ENCODE results near the gene FOXL3. TPM values are rescaled to one million over a fixed set of nuclear protein-coding genes. Genes with fewer than 3 reads are reported as not detected.

FOXL3 gene
- total and polyA plus RNA-seq, 8 donors, result not detected

- Histone ChIP-seq H3K4me1 (no peaks in the 10 kb centered on the region), H3K9me3 (no peaks in the 10 kb centered on the region), H3K36me3 (peaks cover 70 to 100% (median 96%) of the 10 kb centered on the region in 4 donors), H3K4me3 (no peak overlapping the region), H3K27ac (no peak overlapping the region), H3K27me3 (no peaks in the 10 kb centered on the region)
- TF ChIP-seq POLR2AphosphoS5 (IDR thresholded peaks at IDR 0.05), result no peak
- no peak for TF ChIP-seq POLR2A (IDR thresholded peaks at IDR 0.05)
- TF ChIP-seq CTCF (IDR thresholded peaks at IDR 0.05), result no peak
- no peak for TF ChIP-seq EP300 (IDR thresholded peaks at IDR 0.05)
- intact Hi-C loops (cut with DNase I; ENCODE audit: low total_unique reads), result no loop called here
- no peak for DNase-seq
- 91 to 95% (median 92%) methylated on average over 31 of the region's 31 CpGs for WGBS, 5 donors
Measured at GRCh38 chr7:254337-255037, 35.5 kb upstream of the FOXL3 start.

DNA sequence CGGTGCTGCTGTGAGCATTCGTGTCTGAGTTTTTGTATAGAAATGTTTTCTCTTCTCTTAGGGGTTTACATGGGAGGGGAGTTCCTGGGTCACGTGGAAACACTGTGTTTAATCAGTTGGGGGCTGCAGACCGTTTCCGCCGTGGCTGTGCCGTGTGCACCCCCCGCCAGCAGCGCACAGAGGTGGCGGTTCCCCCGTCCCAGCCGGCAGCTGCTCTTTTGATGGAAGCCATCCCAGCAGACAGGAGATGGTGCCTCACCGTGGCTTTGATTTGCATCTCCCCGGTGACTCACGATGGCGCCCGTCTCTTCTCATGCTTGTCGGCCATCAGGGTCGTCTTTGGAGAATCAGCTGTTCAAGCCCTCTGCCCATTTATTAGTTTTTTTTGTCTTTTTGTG lies 34.9 kb upstream of the FOXL3 start:
- H3K4me1 ChIP-seq, result no peaks in the 10 kb centered on the region
- H3K36me3 ChIP-seq, result peaks cover 71 to 100% (median 96%) of the 10 kb centered on the region in 4 donors
- WGBS, 5 donors, result 93 to 95% (median 94%) methylated on average over 19 of the region's 19 CpGs
- intact Hi-C loops (cut with DNase I; ENCODE audit: low total_unique reads), result no loop called here
- no peak overlapping the region for H3K4me3 ChIP-seq
- no peaks in the 10 kb centered on the region for H3K27me3 ChIP-seq
- TF ChIP-seq EP300 (IDR thresholded peaks at IDR 0.05) (no peak), CTCF (IDR thresholded peaks at IDR 0.05) (no peak), POLR2A (IDR thresholded peaks at IDR 0.05) (no peak), POLR2AphosphoS5 (IDR thresholded peaks at IDR 0.05) (no peak)
- H3K9me3 ChIP-seq, result no peaks in the 10 kb centered on the region
- no peak overlapping the region for H3K27ac ChIP-seq
- DNase-seq, result no peak

DNA sequence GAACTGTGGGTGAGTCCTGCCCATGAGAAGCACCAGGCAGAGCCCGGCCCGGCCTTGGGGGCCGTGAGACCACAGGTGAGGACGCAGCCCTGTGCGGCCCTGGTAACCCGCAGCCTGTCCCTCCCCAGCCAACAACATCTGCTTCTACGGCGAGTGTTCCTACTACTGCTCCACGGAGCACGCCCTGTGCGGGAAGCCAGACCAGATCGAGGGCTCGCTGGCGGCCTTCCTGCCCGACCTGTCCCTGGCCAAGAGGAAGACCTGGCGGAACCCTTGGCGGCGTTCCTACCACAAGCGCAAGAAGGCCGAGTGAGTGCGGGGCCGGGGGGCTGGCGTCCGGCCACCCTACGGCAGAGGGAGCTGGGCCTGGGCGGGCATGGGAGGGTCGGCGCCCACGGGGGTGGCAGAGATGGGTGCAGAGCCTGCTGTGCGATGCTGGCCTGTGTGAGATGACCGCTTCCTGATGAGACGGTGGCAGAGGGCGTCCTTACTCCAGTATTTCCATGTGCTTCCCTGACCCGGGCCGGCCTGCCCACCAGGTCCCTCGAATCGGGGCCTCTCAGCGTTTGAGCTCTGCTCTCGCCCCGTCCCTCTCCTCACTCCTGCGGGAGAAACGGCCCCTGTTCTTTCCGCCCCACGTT lies 34.1 kb upstream of the FOXL3 start:
- no peak for DNase-seq
- Histone ChIP-seq H3K4me3 (no peak overlapping the region), H3K27ac (no peak overlapping the region), H3K27me3 (no peaks in the 10 kb centered on the region), H3K36me3 (peaks cover 71 to 100% (median 96%) of the 10 kb centered on the region in 4 donors), H3K4me1 (no peaks in the 10 kb centered on the region), H3K9me3 (no peaks in the 10 kb centered on the region)
- intact Hi-C loops (cut with DNase I; ENCODE audit: low total_unique reads), result no loop called here
- WGBS, 5 donors, result 92 to 96% (median 94%) methylated on average over 14 to 44 of the region's 44 CpGs
- TF ChIP-seq POLR2A (IDR thresholded peaks at IDR 0.05) (no peak), POLR2AphosphoS5 (IDR thresholded peaks at IDR 0.05) (no peak), EP300 (IDR thresholded peaks at IDR 0.05) (no peak), CTCF (IDR thresholded peaks at IDR 0.05) (no peak)

- Histone ChIP-seq H3K4me3 (no peak overlapping the region), H3K27me3 (no peaks in the 10 kb centered on the region), H3K27ac (no peak overlapping the region), H3K36me3 (peaks cover 72 to 100% (median 96%) of the 10 kb centered on the region in 4 donors), H3K4me1 (no peaks in the 10 kb centered on the region), H3K9me3 (peaks cover 0 to 6% (median 0%) of the 10 kb centered on the region in 4 donors)
- intact Hi-C loops (cut with DNase I; ENCODE audit: low total_unique reads), result no loop called here
- DNase-seq, result no peak
- TF ChIP-seq EP300 (IDR thresholded peaks at IDR 0.05) (no peak), POLR2AphosphoS5 (IDR thresholded peaks at IDR 0.05) (no peak), POLR2A (IDR thresholded peaks at IDR 0.05) (no peak), CTCF (IDR thresholded peaks at IDR 0.05) (no peak)
- 92 to 97% (median 95%) methylated on average over 18 to 38 of the region's 38 CpGs for WGBS, 5 donors
Measured at GRCh38 chr7:256461-256940, 33.5 kb upstream of the FOXL3 start.
